ENCODE measurements around the gene PPP2CA.

DNA sequence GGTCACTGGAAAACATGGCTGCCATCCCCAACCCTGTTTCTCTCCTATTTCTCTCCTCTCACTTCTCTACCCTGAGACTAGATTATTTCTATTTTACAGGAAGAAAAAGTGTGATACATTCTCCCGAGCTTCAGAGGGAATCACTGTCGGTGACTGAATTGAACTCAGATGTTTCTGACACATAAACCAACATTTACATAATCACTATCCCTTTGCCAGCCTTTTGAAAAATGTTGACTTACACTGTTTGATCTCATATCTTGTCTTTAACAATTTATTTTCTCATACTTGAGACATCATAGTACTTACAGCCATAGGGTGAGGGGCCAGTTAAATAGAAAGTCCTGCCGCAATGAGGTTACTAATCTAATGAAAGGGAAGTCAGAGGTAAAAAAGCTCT is 25.1 kb upstream of the PPP2CA start:
- TF ChIP-seq TOX (CRISPR knock-in tag; IDR thresholded peaks at IDR 0.05; ENCODE audit: borderline replicate concordance) (no peak), CREB5 (CRISPR knock-in tag; IDR thresholded peaks at IDR 0.05; ENCODE audit: low read depth) (no peak), ZNF70 (CRISPR knock-in tag; IDR thresholded peaks at IDR 0.05) (no peak), ARNTL (CRISPR knock-in tag; IDR thresholded peaks at IDR 0.05; ENCODE audit: borderline replicate concordance, low read depth) (no peak), ZFP3 (CRISPR knock-in tag; IDR thresholded peaks at IDR 0.05) (no peak), BACH2 (CRISPR knock-in tag; IDR thresholded peaks at IDR 0.05; ENCODE audit: borderline replicate concordance) (no peak), GLIS3 (CRISPR knock-in tag; IDR thresholded peaks at IDR 0.05) (no peak), SNAI2 (CRISPR knock-in tag; IDR thresholded peaks at IDR 0.05) (no peak), RARB (CRISPR knock-in tag; IDR thresholded peaks at IDR 0.05) (no peak), ZNF565 (CRISPR knock-in tag; conservative IDR thresholded peaks at IDR 0.05; ENCODE audit: low read depth) (no peak), ZNF8 (CRISPR knock-in tag; IDR thresholded peaks at IDR 0.05) (no peak)
- TF ChIP-seq, protein P1, sequence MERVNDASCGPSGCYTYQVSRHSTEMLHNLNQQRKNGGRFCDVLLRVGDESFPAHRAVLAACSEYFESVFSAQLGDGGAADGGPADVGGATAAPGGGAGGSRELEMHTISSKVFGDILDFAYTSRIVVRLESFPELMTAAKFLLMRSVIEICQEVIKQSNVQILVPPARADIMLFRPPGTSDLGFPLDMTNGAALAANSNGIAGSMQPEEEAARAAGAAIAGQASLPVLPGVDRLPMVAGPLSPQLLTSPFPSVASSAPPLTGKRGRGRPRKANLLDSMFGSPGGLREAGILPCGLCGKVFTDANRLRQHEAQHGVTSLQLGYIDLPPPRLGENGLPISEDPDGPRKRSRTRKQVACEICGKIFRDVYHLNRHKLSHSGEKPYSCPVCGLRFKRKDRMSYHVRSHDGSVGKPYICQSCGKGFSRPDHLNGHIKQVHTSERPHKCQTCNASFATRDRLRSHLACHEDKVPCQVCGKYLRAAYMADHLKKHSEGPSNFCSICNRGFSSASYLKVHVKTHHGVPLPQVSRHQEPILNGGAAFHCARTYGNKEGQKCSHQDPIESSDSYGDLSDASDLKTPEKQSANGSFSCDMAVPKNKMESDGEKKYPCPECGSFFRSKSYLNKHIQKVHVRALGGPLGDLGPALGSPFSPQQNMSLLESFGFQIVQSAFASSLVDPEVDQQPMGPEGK (CRISPR knock-in tag; IDR thresholded peaks at IDR 0.05; ENCODE audit: borderline replicate concordance) = no peak

Measured in SK-N-SH treated with all-trans-retinoic acid at 6 μM for 48 hours (cell line).